GM19372 (cell line): ENCODE data around the gene THSD4.
"Not testable (repeated sequence)": the region's sequence is repeated elsewhere in the genome, so short reads cannot be mapped to it uniquely, and the experiment has no call there.

Source experiments
- ATAC-seq: cut with Tn5 transposase; IDR thresholded peaks from one replicate; pipeline ENCODE4 v1.9.1; 2021; ENCODE audit warnings: mild to moderate bottlenecking, low read depth, moderate library complexity; ENCODE audit not compliant: unreplicated experiment

The THSD4 gene

GRCh38 chr15:71656425-71656824, 541.2 kb downstream of the THSD4 start:
- ATAC-seq: no peak

GRCh38 chr15:71657141-71657540, 541.9 kb downstream of the THSD4 start:
- no peak for ATAC-seq

GRCh38 chr15:71658036-71658435, 542.8 kb downstream of the THSD4 start:
- ATAC-seq: no peak

GRCh38 chr15:71658827-71659729, 543.8 kb downstream of the THSD4 start:
- ATAC-seq: no peak

- no peak for ATAC-seq
These were observed 544.4 kb downstream of the THSD4 start for GRCh38 chr15:71659730-71660067.

DNA sequence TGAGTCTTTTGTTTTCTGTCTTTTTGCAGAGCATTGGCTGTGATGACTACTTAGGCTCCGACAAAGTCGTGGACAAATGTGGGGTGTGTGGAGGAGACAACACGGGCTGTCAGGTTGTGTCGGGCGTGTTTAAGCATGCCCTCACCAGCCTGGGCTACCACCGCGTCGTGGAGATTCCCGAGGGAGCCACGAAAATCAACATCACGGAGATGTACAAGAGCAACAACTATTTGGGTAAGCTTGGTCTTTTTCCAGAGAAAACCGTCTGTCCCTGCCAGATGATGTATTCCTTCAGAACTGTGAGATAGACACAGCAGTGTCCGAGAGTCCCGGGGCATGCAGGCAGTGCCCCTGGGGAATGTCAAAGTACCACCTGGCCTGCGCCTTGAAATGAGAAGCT, 545.2 kb downstream of the THSD4 start:
- no peak for ATAC-seq

- ATAC-seq: no peak
These were observed 547.0 kb downstream of the THSD4 start for GRCh38 chr15:71662306-71662705.

- no peak for ATAC-seq
These were observed 549.4 kb downstream of the THSD4 start for GRCh38 chr15:71664622-71665021.

GRCh38 chr15:71666763-71667620, 551.7 kb downstream of the THSD4 start:
- ATAC-seq: no peak

GRCh38 chr15:71669688-71670087, 554.4 kb downstream of the THSD4 start:
- no peak for ATAC-seq

DNA sequence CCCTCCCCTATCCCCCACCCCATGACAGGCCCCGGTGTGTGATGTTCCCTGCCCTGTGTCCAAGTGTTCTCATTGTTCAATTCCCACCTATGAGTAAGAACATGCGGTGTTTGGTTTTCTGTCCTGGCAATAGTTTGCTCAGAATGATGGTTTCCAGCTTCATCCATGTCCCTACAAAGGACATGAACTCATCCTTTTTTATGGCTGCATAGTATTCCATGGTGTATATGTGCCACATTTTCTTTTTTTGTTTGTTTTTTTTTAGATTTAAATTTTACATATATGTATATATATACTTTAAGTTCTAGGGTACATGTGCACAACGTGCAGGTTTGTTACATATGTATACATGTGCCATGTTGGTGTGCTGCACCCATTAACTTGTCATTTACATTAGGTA, 555.0 kb downstream of the THSD4 start:
- ATAC-seq: not testable (repeated sequence)

- ATAC-seq: no peak
These were observed 559.1 kb downstream of the THSD4 start for GRCh38 chr15:71674354-71674753.

DNA sequence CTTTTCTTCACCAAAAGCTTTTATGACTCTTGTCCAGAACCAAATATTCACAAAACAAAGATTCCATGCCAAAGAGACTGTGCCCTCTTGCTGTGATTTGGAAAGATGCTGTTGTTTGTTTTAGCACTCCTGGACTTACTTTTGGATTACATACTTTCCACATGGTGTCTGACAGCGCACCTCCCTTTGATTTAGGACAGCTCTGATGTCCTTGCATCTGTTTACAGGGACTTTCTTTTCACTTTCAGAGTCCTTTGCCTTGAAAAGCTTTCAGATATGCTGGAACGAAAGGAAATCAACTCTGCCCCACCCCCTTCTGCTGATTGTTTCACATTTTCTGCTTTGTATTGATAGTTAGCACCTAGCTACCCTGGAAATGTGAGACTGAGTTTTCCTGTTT, 562.1 kb downstream of the THSD4 start:
- ATAC-seq: no peak

GRCh38 chr15:71677766-71678165, 562.5 kb downstream of the THSD4 start:
- ATAC-seq: no peak

GRCh38 chr15:71678191-71678590, 562.9 kb downstream of the THSD4 start:
- no peak for ATAC-seq

- ATAC-seq: no peak
These were observed 563.3 kb downstream of the THSD4 start for GRCh38 chr15:71678605-71679004.

- ATAC-seq: no peak
These were observed 564.0 kb downstream of the THSD4 start for GRCh38 chr15:71679223-71679792.

GRCh38 chr15:71679793-71680353, 564.6 kb downstream of the THSD4 start:
- no peak for ATAC-seq

- no peak for ATAC-seq
These were observed 566.7 kb downstream of the THSD4 start for GRCh38 chr15:71682001-71682400.

- no peak for ATAC-seq
These were observed 568.4 kb downstream of the THSD4 start for GRCh38 chr15:71683411-71684274.
